GM21529 (cell line): ENCODE measurements around the gene VIP.

ENCODE experiments used
- ATAC-seq: cut with Tn5 transposase; IDR thresholded peaks from one replicate; pipeline ENCODE4 v1.9.1; 2021; ENCODE audit not compliant: unreplicated experiment

Gene VIP

DNA sequence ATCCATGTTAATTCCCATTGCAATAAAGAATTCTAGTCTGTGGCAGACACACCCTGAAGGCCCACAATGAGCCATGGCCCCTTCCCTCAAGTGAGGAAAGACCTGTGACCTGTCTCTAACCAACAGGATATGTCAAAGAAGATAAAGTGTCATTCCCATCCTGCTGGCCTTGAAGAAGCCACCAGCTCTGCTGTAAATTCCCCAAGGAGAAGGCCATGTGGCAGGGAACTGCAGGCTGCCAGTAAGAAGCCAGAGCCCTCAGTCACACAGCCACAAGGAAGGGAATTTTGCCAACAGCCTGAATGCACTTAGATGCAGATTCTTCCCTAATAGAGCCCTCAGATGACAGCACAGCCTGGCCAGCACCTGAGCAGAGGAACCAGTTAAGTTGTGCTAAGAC, 24.8 kb downstream of the VIP start:
- ATAC-seq: no peak

DNA sequence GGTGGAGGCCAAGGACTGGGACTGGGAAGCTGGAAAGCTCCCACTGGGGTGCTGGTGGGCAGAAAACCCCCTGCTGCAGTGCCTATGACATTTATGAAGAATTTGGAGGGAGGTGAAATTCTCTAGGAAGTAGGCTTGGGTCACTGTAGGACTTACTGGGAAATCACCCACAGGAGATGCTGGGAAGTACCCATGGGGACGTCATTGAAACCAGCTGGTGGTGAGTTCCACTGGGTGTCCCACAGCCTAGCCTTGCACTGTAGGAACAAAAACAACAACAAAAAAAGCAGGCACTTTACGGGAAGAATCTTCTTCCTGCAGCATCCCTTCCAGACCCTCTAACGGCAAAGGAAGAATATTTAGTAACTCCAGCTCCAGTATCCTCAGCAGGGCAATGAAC, 26.2 kb downstream of the VIP start:
- ATAC-seq: no peak

DNA sequence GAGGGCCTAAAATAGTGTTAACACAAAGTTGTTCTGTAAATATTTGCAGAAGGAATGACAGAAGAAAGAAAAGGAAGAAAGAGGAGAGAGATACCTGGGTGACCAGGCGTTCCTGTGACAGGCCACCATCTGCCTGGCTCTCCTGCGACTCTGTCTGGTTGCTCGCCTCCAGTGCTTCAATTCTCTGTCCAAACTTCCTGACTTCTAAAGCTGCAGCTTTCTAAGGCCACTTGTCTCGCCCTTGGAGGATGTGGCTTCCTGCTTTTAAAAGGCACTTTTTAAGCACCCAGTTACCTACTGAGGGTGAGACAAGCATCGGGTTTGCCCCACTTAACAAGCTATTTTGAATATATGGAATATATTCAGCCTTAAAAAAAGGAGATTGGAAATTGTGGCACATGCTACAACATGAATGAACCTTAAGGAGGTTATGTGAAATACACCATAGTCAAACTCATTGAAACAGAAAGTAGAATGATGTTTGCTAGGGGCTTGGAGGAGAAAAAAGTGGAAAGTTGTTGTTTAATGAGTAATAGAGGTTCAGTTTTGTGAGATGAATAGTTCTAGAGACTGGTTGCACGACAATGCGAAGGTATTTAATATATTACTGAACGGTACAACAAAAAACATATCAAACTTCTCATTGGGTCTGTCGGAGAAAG, 32.8 kb downstream of the VIP start:
- ATAC-seq: no peak

GRCh38 chr6:152794696-152795095, 44.1 kb downstream of the VIP start:
- ATAC-seq: no peak

- ATAC-seq: no peak
Measured at GRCh38 chr6:152804150-152804549, 53.6 kb downstream of the VIP start.
